ENCODE data around the gene PRR14L. TPM values are rescaled to one million over a fixed set of nuclear protein-coding genes. Genes with fewer than 3 reads are reported as not detected.
"Not testable (repeated sequence)": the region's sequence is repeated elsewhere in the genome, so short reads cannot be mapped to it uniquely, and the experiment has no call there.

The PRR14L gene
- total RNA-seq, 1 experiment from 2014 or later: 43.9 TPM

DNA sequence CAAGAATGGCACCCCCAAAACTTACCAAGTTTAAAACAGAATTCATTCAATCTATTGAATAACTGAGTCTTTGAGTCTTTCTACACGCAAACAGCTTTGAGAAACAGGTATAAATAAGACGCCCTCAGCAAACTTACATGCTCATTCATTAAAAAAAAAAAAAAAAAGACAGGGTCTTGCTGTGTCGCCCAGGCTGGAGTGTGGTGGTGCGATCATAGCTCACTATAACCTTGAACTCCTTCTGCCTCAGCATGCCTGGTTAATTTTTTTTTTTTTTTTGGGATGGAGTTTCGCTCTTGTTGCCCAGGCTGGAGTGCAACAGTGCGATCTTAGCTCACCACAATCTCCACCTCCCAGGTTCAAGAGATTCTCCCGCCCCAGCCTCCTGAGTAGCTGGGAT lies 6.1 kb downstream of the PRR14L start:
- BruUV-seq (replicated peaks): no TSS peak
- Histone ChIP-seq H3K79me2 (ENCODE audit: low read depth) (peaks cover 85% of the 10 kb centered on the region), H3K36me3 (ENCODE audit: low read depth) (peaks cover 15% of the 10 kb centered on the region), H3K9me3 (ENCODE audit: insufficient read depth, low read depth) (no peaks in the 10 kb centered on the region), H3K27ac (no peak overlapping the region), H3F3A (ENCODE audit: insufficient read depth, low read depth) (peaks cover 3% of the 10 kb centered on the region; the same call in 1 of the 2 replicates), H3K4me2 (no peak overlapping the region), H2AFZ (no peak overlapping the region), H4K20me1 (ENCODE audit: insufficient read depth) (peaks cover 9% of the 10 kb centered on the region; the same call in 1 of the 2 replicates), H3K4me1 (replicated peaks; ENCODE audit: insufficient read depth) (peaks cover 10% of the 10 kb centered on the region), H3K4me3 (no peak overlapping the region), H3K9me2 (ENCODE audit: insufficient read depth) (no peaks in the 10 kb centered on the region), H3K27me3 (ENCODE audit: insufficient read depth, low read depth) (no peaks in the 10 kb centered on the region)
- DNase-seq: no peak
- CTCF ChIA-PET: interaction anchor here (0.6 kb wide), 1 partner anchor 481 kb away, joined by 4 read pairs; no protein-coding TSS in a partner anchor
- TF ChIP-seq, protein P1, sequence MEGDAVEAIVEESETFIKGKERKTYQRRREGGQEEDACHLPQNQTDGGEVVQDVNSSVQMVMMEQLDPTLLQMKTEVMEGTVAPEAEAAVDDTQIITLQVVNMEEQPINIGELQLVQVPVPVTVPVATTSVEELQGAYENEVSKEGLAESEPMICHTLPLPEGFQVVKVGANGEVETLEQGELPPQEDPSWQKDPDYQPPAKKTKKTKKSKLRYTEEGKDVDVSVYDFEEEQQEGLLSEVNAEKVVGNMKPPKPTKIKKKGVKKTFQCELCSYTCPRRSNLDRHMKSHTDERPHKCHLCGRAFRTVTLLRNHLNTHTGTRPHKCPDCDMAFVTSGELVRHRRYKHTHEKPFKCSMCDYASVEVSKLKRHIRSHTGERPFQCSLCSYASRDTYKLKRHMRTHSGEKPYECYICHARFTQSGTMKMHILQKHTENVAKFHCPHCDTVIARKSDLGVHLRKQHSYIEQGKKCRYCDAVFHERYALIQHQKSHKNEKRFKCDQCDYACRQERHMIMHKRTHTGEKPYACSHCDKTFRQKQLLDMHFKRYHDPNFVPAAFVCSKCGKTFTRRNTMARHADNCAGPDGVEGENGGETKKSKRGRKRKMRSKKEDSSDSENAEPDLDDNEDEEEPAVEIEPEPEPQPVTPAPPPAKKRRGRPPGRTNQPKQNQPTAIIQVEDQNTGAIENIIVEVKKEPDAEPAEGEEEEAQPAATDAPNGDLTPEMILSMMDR (conservative IDR thresholded peaks at IDR 0.05): no peak
- TF ChIP-seq EZH2 (IDR thresholded peaks at IDR 0.05; ENCODE audit: low read depth): no peak
- POLR2A ChIA-PET (ENCODE audit: unreplicated experiment): interaction anchor here (0.6 kb wide), 1 partner anchor 8 kb away, joined by 7 read pairs; no protein-coding TSS in a partner anchor
- intact Hi-C loops (cut with micrococcal nuclease; ENCODE audit: unreplicated experiment): no loop called here

DNA sequence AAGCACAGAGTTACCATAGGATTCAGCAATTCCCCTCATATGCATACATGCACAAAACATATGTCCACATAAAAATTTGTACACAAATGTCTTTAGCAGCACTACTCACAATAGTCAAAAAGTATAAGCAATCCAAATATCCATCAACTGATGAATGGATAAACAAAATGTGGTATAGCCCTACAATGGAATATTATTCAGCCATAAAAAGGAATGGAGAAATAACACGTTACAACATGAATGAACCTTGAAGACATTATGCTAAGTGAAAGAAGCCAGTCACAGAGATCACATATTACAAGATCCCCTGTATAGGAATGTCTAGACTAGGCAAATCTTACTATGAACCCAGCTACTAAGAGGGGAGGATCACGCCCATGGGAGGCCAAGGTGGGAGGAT lies 7.2 kb downstream of the PRR14L start:
- H2AFZ ChIP-seq: no peak overlapping the region
- CTCF ChIA-PET: no interaction called here
- H3K27me3 ChIP-seq (ENCODE audit: insufficient read depth, low read depth): no peaks in the 10 kb centered on the region
- H3K4me2 ChIP-seq: no peak overlapping the region
- BruUV-seq (replicated peaks): no TSS peak
- no peak for TF ChIP-seq EZH2 (IDR thresholded peaks at IDR 0.05; ENCODE audit: low read depth)
- TF ChIP-seq, protein P1 (conservative IDR thresholded peaks at IDR 0.05): no peak
- POLR2A ChIA-PET (ENCODE audit: unreplicated experiment): no interaction called here
- peaks cover 85% of the 10 kb centered on the region for H3K79me2 ChIP-seq (ENCODE audit: low read depth)
- no peak overlapping the region for H3K27ac ChIP-seq
- peaks cover 13% of the 10 kb centered on the region; the same call in 1 of the 2 replicates for H4K20me1 ChIP-seq (ENCODE audit: insufficient read depth)
- intact Hi-C loops (cut with micrococcal nuclease; ENCODE audit: unreplicated experiment): no loop called here
- peaks cover 25% of the 10 kb centered on the region for H3K36me3 ChIP-seq (ENCODE audit: low read depth)
- DNase-seq: no peak
- no peak overlapping the region for H3K4me3 ChIP-seq
- H3K9me3 ChIP-seq (ENCODE audit: insufficient read depth, low read depth): no peaks in the 10 kb centered on the region
- peaks cover 3% of the 10 kb centered on the region; the same call in 1 of the 2 replicates for H3F3A ChIP-seq (ENCODE audit: insufficient read depth, low read depth)
- H3K4me1 ChIP-seq (replicated peaks; ENCODE audit: insufficient read depth): no peaks in the 10 kb centered on the region
- no peaks in the 10 kb centered on the region for H3K9me2 ChIP-seq (ENCODE audit: insufficient read depth)

DNA sequence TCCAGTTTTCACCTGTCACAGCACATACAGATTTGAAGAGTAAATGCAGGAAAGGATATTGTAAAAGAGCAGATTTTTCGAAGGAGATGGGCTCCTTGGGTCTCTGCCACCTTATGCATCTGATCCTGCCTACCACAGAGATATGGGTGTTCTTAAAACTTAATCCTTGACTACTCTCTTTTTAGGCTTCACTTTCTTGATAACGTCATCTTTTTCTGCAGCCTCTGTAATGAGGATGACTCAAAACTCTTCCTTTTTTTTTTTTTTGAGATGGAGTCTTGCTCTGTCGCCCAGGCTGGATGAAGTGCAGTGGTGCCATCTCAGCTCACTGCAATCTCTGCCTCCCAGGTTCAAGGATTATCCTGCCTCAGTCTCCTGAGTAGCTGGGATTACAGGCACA lies 7.8 kb downstream of the PRR14L start:
- H3K9me3 ChIP-seq (ENCODE audit: insufficient read depth, low read depth): no peaks in the 10 kb centered on the region
- H3F3A ChIP-seq (ENCODE audit: insufficient read depth, low read depth): peaks cover 3% of the 10 kb centered on the region; the same call in 1 of the 2 replicates
- intact Hi-C loops (cut with micrococcal nuclease; ENCODE audit: unreplicated experiment): no loop called here
- H3K79me2 ChIP-seq (ENCODE audit: low read depth): peaks cover 85% of the 10 kb centered on the region
- H2AFZ ChIP-seq: no peak overlapping the region
- ChIA-PET CTCF (no interaction called here), POLR2A (ENCODE audit: unreplicated experiment) (no interaction called here)
- no peaks in the 10 kb centered on the region for H3K9me2 ChIP-seq (ENCODE audit: insufficient read depth)
- TF ChIP-seq EZH2 (IDR thresholded peaks at IDR 0.05; ENCODE audit: low read depth): no peak
- TF ChIP-seq, protein P1 (conservative IDR thresholded peaks at IDR 0.05): no peak
- no peak overlapping the region for H3K4me3 ChIP-seq
- H4K20me1 ChIP-seq (ENCODE audit: insufficient read depth): peaks cover 13% of the 10 kb centered on the region; the same call in 1 of the 2 replicates
- H3K4me2 ChIP-seq: no peak overlapping the region
- no peaks in the 10 kb centered on the region for H3K27me3 ChIP-seq (ENCODE audit: insufficient read depth, low read depth)
- no peak overlapping the region for H3K27ac ChIP-seq
- DNase-seq: no peak
- H3K36me3 ChIP-seq (ENCODE audit: low read depth): peaks cover 23% of the 10 kb centered on the region
- H3K4me1 ChIP-seq (replicated peaks; ENCODE audit: insufficient read depth): no peaks in the 10 kb centered on the region
- no TSS peak for BruUV-seq (replicated peaks)

DNA sequence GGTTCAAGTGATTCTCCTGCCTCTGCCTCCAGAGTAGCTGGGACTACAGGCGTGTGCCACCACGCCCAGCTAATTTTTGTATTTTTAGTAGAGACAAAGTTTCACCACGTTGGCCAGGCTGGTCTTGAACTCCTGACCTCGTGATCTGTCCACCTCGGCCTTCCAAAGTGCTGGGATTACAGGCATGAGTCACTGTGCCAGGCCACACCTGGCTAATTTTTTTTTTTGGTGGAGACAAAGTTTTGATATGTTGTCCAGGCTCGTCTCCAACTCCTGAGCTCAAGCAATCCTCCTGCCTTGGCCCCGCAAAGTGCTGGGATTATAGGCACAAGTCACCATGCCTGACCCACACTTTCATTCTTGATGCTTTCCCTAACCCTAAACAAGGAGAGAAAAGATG lies 9.6 kb downstream of the PRR14L start:
- POLR2A ChIA-PET (ENCODE audit: unreplicated experiment); CTCF ChIA-PET; H3K4me2 ChIP-seq; H3K4me1 ChIP-seq (replicated peaks; ENCODE audit: insufficient read depth); BruUV-seq (replicated peaks); H2AFZ ChIP-seq; H3K9me3 ChIP-seq (ENCODE audit: insufficient read depth, low read depth); H3K27ac ChIP-seq; H3K27me3 ChIP-seq (ENCODE audit: insufficient read depth, low read depth); DNase-seq; H3F3A ChIP-seq (ENCODE audit: insufficient read depth, low read depth); H3K9me2 ChIP-seq (ENCODE audit: insufficient read depth); intact Hi-C loops (cut with micrococcal nuclease; ENCODE audit: unreplicated experiment); H3K4me3 ChIP-seq: not testable (repeated sequence)
- Histone ChIP-seq H3K36me3 (ENCODE audit: low read depth) (peaks cover 25% of the 10 kb centered on the region), H3K79me2 (ENCODE audit: low read depth) (peaks cover 79% of the 10 kb centered on the region), H4K20me1 (ENCODE audit: insufficient read depth) (peaks cover 17% of the 10 kb centered on the region)
